A549 (cell line): ENCODE results near the gene HPS5. TPM values are rescaled to one million over a fixed set of nuclear protein-coding genes. Genes with fewer than 3 reads are reported as not detected.

Source experiments
- ATAC-seq, 2 experiments: fragments of 200-7000 bp in 1 of 2; fragments of >200 bp in 1 of 2; cut with Nextera tagmentation in 1 of 2; cut with Tn5 transposase in 1 of 2; 3 replicates each; pipeline versions ENCODE4 v1.8.0 to v1.9.1; 2018 to 2020; ENCODE audit warnings: mild to moderate bottlenecking in 1 of 2, moderate library complexity in 1 of 2
- CTCF ChIA-PET: fragments of 300-600 bp; sonication (Branson Sonifier 250); formaldehyde crosslinking; extraction: SDS; loops from one replicate; lab custom pipeline; 2021; ENCODE audit warnings: antibody characterized with exemption, inconsistent platforms; lab: Yijun Ruan, JAX
- POLR2A ChIA-PET: fragments of 350-600 bp; formaldehyde crosslinking; extraction: SDS; loops from one replicate; lab custom pipeline; 2021; ENCODE audit warnings: antibody characterized with exemption, inconsistent platforms; lab: Yijun Ruan, JAX
- DNase-seq, 2 experiments: peaks; one replicate each; pipeline versions ENCODE4 v3.0.0 to v3.0.0-alpha.2; 2011 to 2016; ENCODE audit warnings: low read depth in 1 of 2, low spot score in 1 of 2
- FAIRE-seq: peaks from 2 replicates; lab custom pipeline; 2011; peaks lifted over from hg19 to GRCh38; lab: Jason Lieb, UNC
- H3K27ac ChIP-seq, 2 experiments: fragments of >200 bp; sonication (Bioruptor Twin); formaldehyde crosslinking; 3 replicates each; pipeline ENCODE4 v1.5.1; 2016 to 2017
- H3K4me1 ChIP-seq: fragments of >200 bp; sonication (Bioruptor Twin); formaldehyde crosslinking; 3 replicates; pipeline ENCODE4 v1.6.1; 2016
- H3K4me2 ChIP-seq: fragments of >200 bp; sonication (Bioruptor Twin); formaldehyde crosslinking; 3 replicates; pipeline ENCODE4 v1.6.1; 2016
- H3K4me3 ChIP-seq: fragments of >200 bp; sonication (Bioruptor Twin); formaldehyde crosslinking; 3 replicates; pipeline ENCODE4 v1.5.1; 2016
- H3K9me3 ChIP-seq: fragments of >200 bp; sonication (Bioruptor Twin); formaldehyde crosslinking; 3 replicates; pipeline ENCODE4 v1.6.1; 2016
- BHLHE40 ChIP-seq: IDR thresholded peaks from 2 replicates; pipeline ENCODE4 v1.6.1; 2012; ENCODE audit warnings: low read depth, low read length, inconsistent platforms
- CBX2 ChIP-seq: fragments of 200-600 bp; sonication (generic); IDR thresholded peaks from 2 replicates; pipeline ENCODE4 v1.6.1; 2016; ENCODE audit warnings: low read depth, mild to moderate bottlenecking, borderline replicate concordance
- CHD2 ChIP-seq: fragments of 150-350 bp; IDR thresholded peaks from 2 replicates; pipeline ENCODE4 v1.6.1; 2014; ENCODE audit warnings: low read length; ENCODE audit not compliant: partially characterized antibody
- CHD4 ChIP-seq: fragments of 200-600 bp; sonication (generic); IDR thresholded peaks from 2 replicates; pipeline ENCODE4 v1.6.1; 2016; ENCODE audit warnings: antibody characterized with exemption, mild to moderate bottlenecking, borderline replicate concordance
- E2F6 ChIP-seq: IDR thresholded peaks from 2 replicates; pipeline ENCODE4 v1.6.1; 2012; ENCODE audit warnings: low read depth, borderline replicate concordance
- EP300 ChIP-seq, 2 experiments: fragments of >200 bp; sonication (Bioruptor Twin); formaldehyde crosslinking; IDR thresholded peaks; 2 replicates in 1 of 2; 3 replicates in 1 of 2; pipeline ENCODE4 v1.6.1; 2016 to 2017
- ESRRA ChIP-seq: fragments of 150-350 bp; IDR thresholded peaks from 2 replicates; pipeline ENCODE4 v1.6.1; 2014; ENCODE audit warnings: mild to moderate bottlenecking, low read length, borderline replicate concordance
- FOSB ChIP-seq: fragments of 250-450 bp; sonication (Bioruptor Pico); IDR thresholded peaks from 2 replicates; pipeline ENCODE4 v1.5.0; 2020; ENCODE audit warnings: mild to moderate bottlenecking, moderate library complexity
- GATA3 ChIP-seq: IDR thresholded peaks from 2 replicates; pipeline ENCODE4 v1.6.1; 2012; ENCODE audit warnings: borderline replicate concordance
- HMGXB4 ChIP-seq: fragments of 250-450 bp; sonication (Bioruptor Pico); IDR thresholded peaks from 2 replicates; pipeline ENCODE4 v1.5.0; 2021; ENCODE audit warnings: mild to moderate bottlenecking, moderate library complexity, borderline replicate concordance
- HOXB5 ChIP-seq: fragments of 250-450 bp; sonication (Bioruptor Pico); IDR thresholded peaks from 2 replicates; pipeline ENCODE4 v1.5.0; 2020; ENCODE audit warnings: mild to moderate bottlenecking, moderate library complexity
- JUNB ChIP-seq: fragments of >200 bp; sonication (Bioruptor Twin); formaldehyde crosslinking; IDR thresholded peaks from 2 replicates; pipeline ENCODE4 v1.6.1; 2016
- KDM5A ChIP-seq: fragments of 200-600 bp; sonication (generic); IDR thresholded peaks from 2 replicates; pipeline ENCODE4 v1.6.1; 2016; ENCODE audit warnings: antibody characterized with exemption, mild to moderate bottlenecking
- MAFK ChIP-seq: fragments of 450-650 bp; IDR thresholded peaks from 2 replicates; pipeline ENCODE4 v1.6.1; 2014; ENCODE audit not compliant: partially characterized antibody
- MYC ChIP-seq: IDR thresholded peaks from 2 replicates; pipeline ENCODE4 v1.6.1; 2012; ENCODE audit warnings: mild to moderate bottlenecking, inconsistent platforms, low read length, improper control_type of control experiment, borderline replicate concordance
- NR3C1 ChIP-seq: fragments of >200 bp; sonication (Bioruptor Twin); formaldehyde crosslinking; IDR thresholded peaks from 3 replicates; pipeline ENCODE4 v1.6.1; 2017
- RAD21 ChIP-seq, 2 experiments: fragments of >200 bp in 1 of 2; sonication (Bioruptor Twin) in 1 of 2; formaldehyde crosslinking in 1 of 2; IDR thresholded peaks in 1 of 2; conservative IDR thresholded peaks in 1 of 2; 2 replicates in 1 of 2; 3 replicates in 1 of 2; pipeline ENCODE4 v1.6.1; 2012 to 2018; ENCODE audit warnings: inconsistent platforms in 1 of 2
- RCOR1 ChIP-seq: fragments of 150-350 bp; IDR thresholded peaks from 2 replicates; pipeline ENCODE4 v1.6.1; 2014; ENCODE audit warnings: antibody characterized with exemption, low read length, low read depth
- RNF2 ChIP-seq: fragments of 200-600 bp; sonication (generic); IDR thresholded peaks from 2 replicates; pipeline ENCODE4 v1.6.1; 2016; ENCODE audit warnings: low read depth, mild to moderate bottlenecking, antibody characterized with exemption, moderate library complexity, borderline replicate concordance
- SMC3 ChIP-seq: fragments of >200 bp; sonication (Bioruptor Twin); formaldehyde crosslinking; IDR thresholded peaks from 3 replicates; pipeline ENCODE4 v1.6.1; 2018; ENCODE audit warnings: inconsistent platforms
- SREBF2 ChIP-seq: fragments of 450-650 bp; IDR thresholded peaks from 2 replicates; pipeline ENCODE4 v1.6.1; 2014; ENCODE audit warnings: mild to moderate bottlenecking, moderate library complexity
- TFCP2L1 ChIP-seq: fragments of 250-450 bp; sonication (Bioruptor Pico); IDR thresholded peaks from 2 replicates; pipeline ENCODE4 v1.5.0; 2021; ENCODE audit warnings: mild to moderate bottlenecking
- TP53 ChIP-seq: fragments of 250-450 bp; sonication (Bioruptor Pico); IDR thresholded peaks from 2 replicates; pipeline ENCODE4 v1.5.0; 2021; ENCODE audit warnings: mild to moderate bottlenecking, moderate library complexity
- ZFP36 ChIP-seq: fragments of 450-650 bp; IDR thresholded peaks from 2 replicates; pipeline ENCODE4 v1.6.1; 2014; ENCODE audit warnings: borderline replicate concordance; ENCODE audit not compliant: partially characterized antibody
- ZSCAN20 ChIP-seq: fragments of 250-450 bp; sonication (Bioruptor Pico); IDR thresholded peaks from 2 replicates; pipeline ENCODE4 v1.8.0; 2022; ENCODE audit warnings: mild to moderate bottlenecking, moderate library complexity
- polyA plus RNA-seq, 4 experiments: library from polyadenylated mRNA; depleted of rRNA in 3 of 4; stranded (reverse); fragments of >200 nt; fragmentation: RNase III in 1 of 4; extraction: RNeasy Plus Mini Kit Qiagen cat#74134 plus additional on column Dnase treatment in 1 of 4; gene quantifications; 2 replicates in 3 of 4; 3 replicates in 1 of 4; pipeline ENCODE4 v1.2.3, GENCODE V29; 2011 to 2017
- TF ChIP-seq, protein P1 (sequence below): IDR thresholded peaks from 2 replicates; pipeline ENCODE4 v1.6.1; 2012
- TF ChIP-seq, protein P2 (sequence below): fragments of 150-350 bp; IDR thresholded peaks from 2 replicates; pipeline ENCODE4 v1.6.1; 2014; ENCODE audit warnings: low read depth, mild to moderate bottlenecking, low read length
- TF ChIP-seq, protein P3 (sequence below): fragments of >200 bp; sonication (Bioruptor Twin); formaldehyde crosslinking; IDR thresholded peaks from 3 replicates; pipeline ENCODE4 v1.6.1; 2016

Gene HPS5
- polyA plus RNA-seq, 2 of the 4 experiments (the other 2 are of a cell fraction), result 18.4 to 29.1 TPM

DNA sequence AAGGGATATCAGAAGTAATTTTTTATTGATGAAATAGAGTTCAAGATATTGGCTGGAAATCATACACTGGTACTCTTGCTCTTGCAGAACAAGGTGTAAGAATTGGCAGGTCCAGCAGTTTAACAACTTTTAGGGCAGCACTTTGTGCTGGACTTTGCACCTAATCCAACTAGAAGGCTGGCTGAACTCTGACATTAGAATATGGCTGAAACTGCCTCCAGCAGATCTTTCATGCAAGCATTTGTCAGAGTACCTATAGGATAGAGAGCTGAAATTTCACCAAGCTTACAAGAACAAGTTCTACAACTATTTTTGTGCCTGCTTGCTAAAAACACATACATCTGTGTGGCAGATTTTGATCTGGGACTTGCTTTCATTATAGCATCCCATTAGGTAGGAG lies 17.2 kb downstream of the HPS5 start:
- Histone ChIP-seq H3K4me3 (no peak overlapping the region), H3K4me1 (no peaks in the 10 kb centered on the region), H3K4me2 (no peak overlapping the region), H3K9me3 (no peaks in the 10 kb centered on the region), H3K27ac (no peak overlapping the region)
- ChIA-PET CTCF (interaction anchor here (0.7 to 1.2 kb wide), 3 partner anchors 19 to 242 kb away, joined by 3 read pairs; no protein-coding TSS in a partner anchor), POLR2A (no interaction called here)
- DNase-seq (no peak), ATAC-seq (no peak), FAIRE-seq (no peak)
- TF ChIP-seq HMGXB4 (no peak), FOSB (CRISPR knock-in tag) (no peak), KDM5A (no peak), ZSCAN20 (CRISPR knock-in tag) (no peak), BHLHE40 (no peak), SMC3 (no peak), SREBF2 (no peak), GATA3 (no peak), CHD4 (no peak), E2F6 (no peak), RNF2 (no peak), TFCP2L1 (no peak)
- TF ChIP-seq, protein P1, sequence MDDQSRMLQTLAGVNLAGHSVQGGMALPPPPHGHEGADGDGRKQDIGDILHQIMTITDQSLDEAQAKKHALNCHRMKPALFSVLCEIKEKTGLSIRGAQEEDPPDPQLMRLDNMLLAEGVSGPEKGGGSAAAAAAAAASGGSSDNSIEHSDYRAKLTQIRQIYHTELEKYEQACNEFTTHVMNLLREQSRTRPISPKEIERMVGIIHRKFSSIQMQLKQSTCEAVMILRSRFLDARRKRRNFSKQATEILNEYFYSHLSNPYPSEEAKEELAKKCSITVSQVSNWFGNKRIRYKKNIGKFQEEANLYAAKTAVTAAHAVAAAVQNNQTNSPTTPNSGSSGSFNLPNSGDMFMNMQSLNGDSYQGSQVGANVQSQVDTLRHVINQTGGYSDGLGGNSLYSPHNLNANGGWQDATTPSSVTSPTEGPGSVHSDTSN, result no peak
- TF ChIP-seq, protein P2, sequence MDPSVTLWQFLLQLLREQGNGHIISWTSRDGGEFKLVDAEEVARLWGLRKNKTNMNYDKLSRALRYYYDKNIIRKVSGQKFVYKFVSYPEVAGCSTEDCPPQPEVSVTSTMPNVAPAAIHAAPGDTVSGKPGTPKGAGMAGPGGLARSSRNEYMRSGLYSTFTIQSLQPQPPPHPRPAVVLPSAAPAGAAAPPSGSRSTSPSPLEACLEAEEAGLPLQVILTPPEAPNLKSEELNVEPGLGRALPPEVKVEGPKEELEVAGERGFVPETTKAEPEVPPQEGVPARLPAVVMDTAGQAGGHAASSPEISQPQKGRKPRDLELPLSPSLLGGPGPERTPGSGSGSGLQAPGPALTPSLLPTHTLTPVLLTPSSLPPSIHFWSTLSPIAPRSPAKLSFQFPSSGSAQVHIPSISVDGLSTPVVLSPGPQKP, result no peak
- TF ChIP-seq, protein P3, sequence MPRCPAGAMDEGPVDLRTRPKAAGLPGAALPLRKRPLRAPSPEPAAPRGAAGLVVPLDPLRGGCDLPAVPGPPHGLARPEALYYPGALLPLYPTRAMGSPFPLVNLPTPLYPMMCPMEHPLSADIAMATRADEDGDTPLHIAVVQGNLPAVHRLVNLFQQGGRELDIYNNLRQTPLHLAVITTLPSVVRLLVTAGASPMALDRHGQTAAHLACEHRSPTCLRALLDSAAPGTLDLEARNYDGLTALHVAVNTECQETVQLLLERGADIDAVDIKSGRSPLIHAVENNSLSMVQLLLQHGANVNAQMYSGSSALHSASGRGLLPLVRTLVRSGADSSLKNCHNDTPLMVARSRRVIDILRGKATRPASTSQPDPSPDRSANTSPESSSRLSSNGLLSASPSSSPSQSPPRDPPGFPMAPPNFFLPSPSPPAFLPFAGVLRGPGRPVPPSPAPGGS, result no peak

DNA sequence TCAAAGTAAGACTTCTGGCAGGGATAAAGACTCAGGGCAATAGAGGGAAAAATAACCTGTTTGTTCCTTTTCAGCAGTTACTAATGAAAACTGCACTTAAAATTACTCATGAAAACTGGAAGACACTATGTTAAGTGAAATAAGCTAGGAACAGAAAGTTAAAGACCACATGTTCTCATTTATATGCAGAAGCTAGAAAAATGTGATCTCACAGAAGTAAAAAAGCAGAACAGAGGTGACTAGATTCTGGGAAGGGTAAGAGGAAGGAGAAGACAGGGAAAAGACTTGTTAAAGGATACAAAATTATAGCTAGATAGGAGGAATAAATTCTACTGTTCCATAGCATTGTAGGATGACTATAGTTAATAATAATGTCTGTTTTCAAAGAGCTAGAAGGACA lies 22.2 kb downstream of the HPS5 start:
- ATAC-seq, result no peak
- CTCF ChIA-PET, result no interaction called here
- TF ChIP-seq SMC3, result no peak
- TF ChIP-seq JUNB, result no peak
- TF ChIP-seq RCOR1, result no peak
- no peak for TF ChIP-seq HOXB5 (CRISPR knock-in tag)
- TF ChIP-seq NR3C1, result no peak
- TF ChIP-seq EP300 (IDR thresholded peaks at IDR 0.05), result no peak
- no peak for TF ChIP-seq TP53 (CRISPR knock-in tag)
- no peak for TF ChIP-seq ESRRA
- no peak for TF ChIP-seq MAFK
- no peak for TF ChIP-seq MYC
- no peak for TF ChIP-seq CHD2
- no peak for TF ChIP-seq RAD21 (conservative IDR thresholded peaks at IDR 0.05 in 1 of 2, IDR thresholded peaks at IDR 0.05 in 1 of 2)
- no peak for TF ChIP-seq ZFP36
- TF ChIP-seq CBX2, result no peak
- TF ChIP-seq, protein P1, result no peak
- DNase-seq, result no peak
- no peaks in the 10 kb centered on the region for H3K4me1 ChIP-seq
- no peaks in the 10 kb centered on the region for H3K9me3 ChIP-seq
- no peak overlapping the region for H3K27ac ChIP-seq
- H3K4me2 ChIP-seq, result no peak overlapping the region
- FAIRE-seq, result no peak
- no peak overlapping the region for H3K4me3 ChIP-seq
- POLR2A ChIA-PET, result no interaction called here
